SU-DHL-6 (cell line): ENCODE data around the gene KRT15.

ENCODE experiments used
- H2AFZ ChIP-seq: fragments of 200-600 bp; sonication (generic); 2 replicates; pipeline ENCODE4 v1.6.1; 2014; ENCODE audit warnings: low read depth, mild to moderate bottlenecking, moderate library complexity, mixed read lengths, antibody characterized with exemption, low read length; ENCODE audit not compliant: severe bottlenecking
- H3F3A ChIP-seq: fragments of 200-600 bp; shearing (Covaris generic); 2 replicates; pipeline ENCODE4 v1.6.0; 2016; ENCODE audit warnings: antibody characterized with exemption, mild to moderate bottlenecking; ENCODE audit not compliant: insufficient read depth
- H3K27ac ChIP-seq: fragments of 200-600 bp; sonication (generic); 2 replicates; pipeline ENCODE4 v1.5.1; 2016; ENCODE audit warnings: low read depth, mild to moderate bottlenecking, low read length, moderate library complexity, mixed read lengths
- H3K27me3 ChIP-seq: fragments of 200-600 bp; sonication (generic), shearing (Covaris generic); 2 replicates; pipeline ENCODE4 v1.6.0; 2014; ENCODE audit warnings: mild to moderate bottlenecking, low read length
- H3K36me3 ChIP-seq: fragments of 200-600 bp; sonication (generic); 2 replicates; pipeline ENCODE4 v1.6.1; 2014; ENCODE audit warnings: mild to moderate bottlenecking, low read length, mixed read lengths
- H3K4me2 ChIP-seq: fragments of 300-600, 200-600 bp; shearing (Covaris generic), sonication (generic); 2 replicates; pipeline ENCODE4 v1.6.0; 2014; ENCODE audit warnings: low read length, low read depth, mild to moderate bottlenecking; ENCODE audit not compliant: poor library complexity, severe bottlenecking
- H3K4me3 ChIP-seq: fragments of 200-600 bp; sonication (generic); 2 replicates; pipeline ENCODE4 v1.5.1; 2014; ENCODE audit warnings: antibody characterized with exemption, low read length, mild to moderate bottlenecking, mixed read lengths; ENCODE audit not compliant: insufficient read depth, poor library complexity, severe bottlenecking
- H3K79me2 ChIP-seq: fragments of 200-600 bp; sonication (generic); 2 replicates; pipeline ENCODE4 v1.6.1; 2014; ENCODE audit warnings: mild to moderate bottlenecking, low read length, moderate library complexity; ENCODE audit not compliant: insufficient read depth
- H3K9ac ChIP-seq: fragments of 200-600 bp; sonication (generic); 2 replicates; pipeline ENCODE4 v1.7.0; 2014; ENCODE audit warnings: mild to moderate bottlenecking, low read length
- H3K9me2 ChIP-seq: fragments of 200-600 bp; sonication (generic); replicated peaks from 2 replicates; pipeline ENCODE4 v1.6.1; 2014; ENCODE audit warnings: low read length; ENCODE audit not compliant: insufficient read depth
- H3K9me3 ChIP-seq: fragments of 200-600 bp; sonication (generic); 2 replicates; pipeline ENCODE4 v1.6.1; 2014; ENCODE audit warnings: low read length, mixed read lengths; ENCODE audit not compliant: insufficient read depth
- H4K20me1 ChIP-seq: fragments of 200-600 bp; sonication (generic); 2 replicates; pipeline ENCODE4 v1.6.1; 2014; ENCODE audit warnings: low read depth, mild to moderate bottlenecking, antibody characterized with exemption, low read length, moderate library complexity, mixed read lengths
- CTCF ChIP-seq: fragments of 200-600 bp; sonication (generic); IDR thresholded peaks from one replicate; pipeline ENCODE4 v1.5.1; 2017; ENCODE audit warnings: antibody characterized with exemption, mild to moderate bottlenecking, low read length, moderate library complexity; ENCODE audit not compliant: insufficient read depth, poor library complexity, severe bottlenecking
- EZH2phosphoT487 ChIP-seq: fragments of 200-600 bp; sonication (generic), shearing (Covaris generic); conservative IDR thresholded peaks from 2 replicates; pipeline ENCODE4 v1.6.1; 2018; ENCODE audit warnings: mild to moderate bottlenecking, antibody characterized with exemption, low read length, moderate library complexity, mixed read lengths

KRT15 gene

GRCh38 chr17:41539071-41539492 is 20.4 kb upstream of the KRT15 start:
- no peak overlapping the region for H3K9ac ChIP-seq
- H3K79me2 ChIP-seq: no peaks in the 10 kb centered on the region
- no peaks in the 10 kb centered on the region for H3K9me2 ChIP-seq
- no peak overlapping the region for H3K27ac ChIP-seq
- TF ChIP-seq CTCF: no peak
- no peak for TF ChIP-seq EZH2phosphoT487
- no peaks in the 10 kb centered on the region for H3K27me3 ChIP-seq
- no peaks in the 10 kb centered on the region for H3K36me3 ChIP-seq
- H3F3A ChIP-seq: no peaks in the 10 kb centered on the region
- no peak overlapping the region for H3K4me2 ChIP-seq
- H3K9me3 ChIP-seq: no peaks in the 10 kb centered on the region
- H4K20me1 ChIP-seq: no peaks in the 10 kb centered on the region
- H2AFZ ChIP-seq: no peak overlapping the region
- H3K4me3 ChIP-seq: no peak overlapping the region

GRCh38 chr17:41538565-41538991 is 19.9 kb upstream of the KRT15 start:
- no peaks in the 10 kb centered on the region for H3K9me3 ChIP-seq
- H3K27ac ChIP-seq: no peak overlapping the region
- H2AFZ ChIP-seq: no peak overlapping the region
- TF ChIP-seq CTCF: no peak
- TF ChIP-seq EZH2phosphoT487: no peak
- no peaks in the 10 kb centered on the region for H3K79me2 ChIP-seq
- no peaks in the 10 kb centered on the region for H3K9me2 ChIP-seq
- no peaks in the 10 kb centered on the region for H4K20me1 ChIP-seq
- no peaks in the 10 kb centered on the region for H3K36me3 ChIP-seq
- H3K4me3 ChIP-seq: no peak overlapping the region
- H3K9ac ChIP-seq: no peak overlapping the region
- no peaks in the 10 kb centered on the region for H3F3A ChIP-seq
- H3K4me2 ChIP-seq: no peak overlapping the region
- no peaks in the 10 kb centered on the region for H3K27me3 ChIP-seq

- Histone ChIP-seq H3K9ac (no peak overlapping the region), H3K27me3 (no peaks in the 10 kb centered on the region), H3K27ac (no peak overlapping the region), H3F3A (no peaks in the 10 kb centered on the region), H3K9me2 (no peaks in the 10 kb centered on the region), H3K36me3 (no peaks in the 10 kb centered on the region), H3K4me2 (no peak overlapping the region), H3K4me3 (no peak overlapping the region), H3K79me2 (no peaks in the 10 kb centered on the region), H2AFZ (no peak overlapping the region), H3K9me3 (no peaks in the 10 kb centered on the region), H4K20me1 (no peaks in the 10 kb centered on the region)
- TF ChIP-seq EZH2phosphoT487 (no peak), CTCF (no peak)
These were observed 19.3 kb upstream of the KRT15 start for GRCh38 chr17:41537990-41538389.

GRCh38 chr17:41537614-41537954 is 18.9 kb upstream of the KRT15 start:
- Histone ChIP-seq H3K36me3 (no peaks in the 10 kb centered on the region), H3K79me2 (no peaks in the 10 kb centered on the region), H4K20me1 (no peaks in the 10 kb centered on the region), H3K4me2 (no peak overlapping the region), H3K27me3 (no peaks in the 10 kb centered on the region), H3F3A (no peaks in the 10 kb centered on the region), H3K9me3 (no peaks in the 10 kb centered on the region), H3K27ac (no peak overlapping the region), H3K4me3 (no peak overlapping the region), H3K9ac (no peak overlapping the region), H2AFZ (no peak overlapping the region), H3K9me2 (no peaks in the 10 kb centered on the region)
- no peak for TF ChIP-seq EZH2phosphoT487
- TF ChIP-seq CTCF: no peak
